ENCODE measurements around the gene CD58. TPM values are rescaled to one million over a fixed set of nuclear protein-coding genes. Genes with fewer than 3 reads are reported as not detected.

The CD58 gene
- total RNA-seq, 1 donor = 13.8 TPM

DNA sequence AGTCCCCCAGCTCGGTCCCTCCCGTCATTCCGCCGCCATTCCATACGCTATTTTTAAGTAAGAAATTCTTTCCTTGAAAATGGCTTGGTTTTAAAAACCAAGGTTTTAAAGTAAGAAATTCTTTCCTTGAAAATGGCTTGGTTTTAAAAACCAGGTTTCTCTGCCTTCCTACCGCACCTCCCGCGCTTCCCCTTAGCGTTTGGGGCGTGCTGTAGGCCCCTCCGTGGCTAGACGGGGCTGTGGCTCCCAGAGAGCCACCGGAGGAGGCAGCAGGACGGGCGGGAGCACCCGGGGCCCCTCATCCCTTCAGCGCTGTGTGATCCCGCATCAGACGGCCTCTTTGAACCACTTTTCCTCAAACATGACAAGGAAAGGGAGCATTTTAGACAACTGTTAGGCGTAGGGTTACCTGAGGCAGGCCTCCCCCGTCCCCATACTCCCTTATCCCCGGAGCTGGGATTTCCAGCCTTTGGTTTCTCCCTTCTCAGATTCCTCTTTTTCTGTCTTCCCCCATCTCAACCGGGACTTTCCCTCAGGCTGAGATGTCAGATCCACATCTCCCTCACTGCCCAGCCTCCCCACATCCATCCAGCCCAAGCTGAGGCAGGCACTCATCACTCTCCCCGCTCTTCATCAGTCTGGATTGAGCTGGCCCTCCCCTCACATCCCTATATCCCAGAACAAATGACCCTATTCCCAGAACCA lies 541 bp upstream of the CD58 start:
- TF ChIP-seq, protein P1, sequence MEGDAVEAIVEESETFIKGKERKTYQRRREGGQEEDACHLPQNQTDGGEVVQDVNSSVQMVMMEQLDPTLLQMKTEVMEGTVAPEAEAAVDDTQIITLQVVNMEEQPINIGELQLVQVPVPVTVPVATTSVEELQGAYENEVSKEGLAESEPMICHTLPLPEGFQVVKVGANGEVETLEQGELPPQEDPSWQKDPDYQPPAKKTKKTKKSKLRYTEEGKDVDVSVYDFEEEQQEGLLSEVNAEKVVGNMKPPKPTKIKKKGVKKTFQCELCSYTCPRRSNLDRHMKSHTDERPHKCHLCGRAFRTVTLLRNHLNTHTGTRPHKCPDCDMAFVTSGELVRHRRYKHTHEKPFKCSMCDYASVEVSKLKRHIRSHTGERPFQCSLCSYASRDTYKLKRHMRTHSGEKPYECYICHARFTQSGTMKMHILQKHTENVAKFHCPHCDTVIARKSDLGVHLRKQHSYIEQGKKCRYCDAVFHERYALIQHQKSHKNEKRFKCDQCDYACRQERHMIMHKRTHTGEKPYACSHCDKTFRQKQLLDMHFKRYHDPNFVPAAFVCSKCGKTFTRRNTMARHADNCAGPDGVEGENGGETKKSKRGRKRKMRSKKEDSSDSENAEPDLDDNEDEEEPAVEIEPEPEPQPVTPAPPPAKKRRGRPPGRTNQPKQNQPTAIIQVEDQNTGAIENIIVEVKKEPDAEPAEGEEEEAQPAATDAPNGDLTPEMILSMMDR (IDR thresholded peaks at IDR 0.05; ENCODE audit: insufficient read depth, low read depth, low read length) = no peak
- DNase-seq (ENCODE audit: low read depth) = no peak
- H3K4me3 ChIP-seq (ENCODE audit: low read depth, low read length) = peak overlapping the region; percentile 67

DNA sequence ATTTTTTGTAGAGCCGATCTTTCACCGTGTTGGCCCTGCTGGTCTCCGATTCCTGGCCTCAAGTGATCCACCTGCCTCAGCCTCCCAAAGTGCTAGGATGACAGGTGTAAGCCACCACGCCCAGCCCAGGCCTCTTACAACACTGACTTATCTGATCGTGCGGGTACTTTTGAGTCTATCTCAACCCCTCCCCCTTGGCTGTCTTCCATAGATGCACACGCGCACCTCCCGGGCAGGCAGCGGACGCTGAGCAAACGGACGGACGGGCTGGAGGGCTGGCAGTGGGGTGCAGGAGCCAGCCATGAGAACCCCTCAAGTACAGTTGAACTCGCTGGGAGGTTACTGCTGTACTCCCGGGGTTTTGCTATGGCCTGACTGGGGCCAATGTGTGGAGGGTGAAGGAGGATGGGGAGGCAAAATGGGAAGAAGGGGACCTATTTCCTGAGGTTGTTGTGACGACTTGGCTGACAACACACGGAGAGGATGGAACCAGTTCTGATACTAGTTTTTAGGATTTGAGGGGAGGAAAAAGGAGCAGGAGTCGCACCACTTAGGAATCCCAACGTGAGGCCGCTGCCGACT lies 959 bp downstream of the CD58 start:
- no peak for DNase-seq (ENCODE audit: low read depth)
- TF ChIP-seq, protein P1 (IDR thresholded peaks at IDR 0.05; ENCODE audit: insufficient read depth, low read depth, low read length) = no peak
- H3K4me3 ChIP-seq (ENCODE audit: low read depth, low read length) = peak overlapping the region; percentile 67

DNA sequence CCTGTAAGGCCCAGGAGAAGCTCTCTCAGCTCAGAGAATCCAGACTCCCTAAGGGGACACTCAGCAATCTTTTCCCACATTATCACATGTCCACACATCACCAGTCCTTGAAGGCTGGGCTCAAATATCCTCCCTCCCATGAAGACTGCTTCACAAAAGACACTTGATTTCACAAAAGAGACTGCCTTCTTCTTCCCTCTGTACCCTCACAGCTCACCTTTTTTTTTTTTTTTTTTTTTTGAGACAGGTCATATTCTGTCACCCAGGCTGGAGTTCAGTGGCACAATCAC lies 1.5 kb downstream of the CD58 start:
- TF ChIP-seq, protein P1 (IDR thresholded peaks at IDR 0.05; ENCODE audit: insufficient read depth, low read depth, low read length) = no peak
- no peak for DNase-seq (ENCODE audit: low read depth)
- H3K4me3 ChIP-seq (ENCODE audit: low read depth, low read length) = no peak overlapping the region

DNA sequence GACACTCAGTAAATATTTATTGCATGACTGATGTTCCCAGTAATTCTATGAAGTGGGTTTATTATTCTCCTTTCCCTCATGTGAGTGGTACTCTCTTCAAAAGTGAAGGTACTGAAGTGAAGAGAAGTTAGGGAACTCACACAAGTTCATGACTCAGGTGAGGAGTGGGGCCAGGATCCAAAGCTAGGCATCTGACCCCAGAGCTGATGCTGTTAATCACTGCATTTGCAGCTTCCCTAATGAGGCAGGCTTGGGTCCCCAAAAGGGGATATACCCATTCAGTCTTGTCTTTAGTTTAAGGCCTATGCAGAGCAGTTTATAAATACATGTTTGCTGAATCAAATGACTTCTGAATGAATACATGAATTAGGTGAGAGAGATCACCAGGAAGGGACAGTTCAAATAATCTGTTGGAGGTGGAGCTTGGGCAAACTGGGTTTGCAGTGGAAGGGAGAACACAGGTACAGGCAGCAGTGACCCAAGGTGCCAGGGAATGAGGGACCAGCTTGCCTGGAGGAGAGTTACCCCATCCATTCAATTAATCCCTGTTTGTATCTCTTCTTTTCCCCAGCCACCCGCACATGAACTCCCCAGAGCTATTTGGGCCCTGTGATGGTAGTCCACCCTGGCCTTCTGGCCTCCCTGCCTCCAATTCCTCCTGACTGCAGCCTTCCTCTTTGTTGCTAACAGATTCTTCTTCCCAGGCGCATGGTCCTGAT lies 2.0 kb downstream of the CD58 start:
- no peak for DNase-seq (ENCODE audit: low read depth)
- TF ChIP-seq, protein P1 (IDR thresholded peaks at IDR 0.05; ENCODE audit: insufficient read depth, low read depth, low read length) = no peak
- H3K4me3 ChIP-seq (ENCODE audit: low read depth, low read length) = no peak overlapping the region

DNA sequence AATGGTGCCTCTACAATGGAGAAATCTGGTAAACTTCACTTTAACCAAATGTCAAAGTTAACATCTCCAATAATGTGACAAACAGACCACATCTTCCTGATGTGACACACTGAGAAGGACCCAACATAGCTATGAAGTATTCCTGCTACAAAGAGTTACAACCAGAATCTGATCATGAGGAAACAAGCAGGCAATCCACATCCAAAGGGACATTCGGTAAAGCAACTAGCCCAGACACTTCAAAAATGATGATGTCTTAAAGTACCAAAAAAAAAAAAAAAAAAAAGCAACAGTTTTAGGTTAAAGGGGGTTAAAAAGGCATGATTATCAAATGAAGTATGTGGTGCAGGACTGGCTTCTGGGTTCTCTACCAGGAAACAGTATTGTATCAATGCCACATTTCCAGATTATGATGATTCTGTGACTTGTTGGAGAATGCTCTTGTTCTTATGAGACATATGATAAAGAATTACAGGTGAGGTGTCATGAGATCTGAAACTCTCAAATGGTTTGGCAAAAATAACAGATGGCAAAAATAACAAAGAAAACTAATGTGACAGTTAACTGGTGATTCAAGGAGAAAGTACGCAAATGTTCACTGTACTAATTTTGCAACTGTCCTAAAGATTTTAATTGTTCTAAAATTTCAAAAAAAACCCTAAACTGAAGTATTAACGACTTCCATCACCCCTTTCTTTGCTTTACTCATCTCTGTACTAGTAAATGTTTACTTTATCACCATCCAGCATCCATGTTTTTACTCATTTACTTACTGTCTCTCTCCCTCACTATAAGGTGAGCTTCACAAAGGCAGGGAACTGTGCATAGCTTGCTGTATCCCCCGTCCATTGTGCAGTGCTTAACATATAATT lies 2.8 kb downstream of the CD58 start:
- DNase-seq (ENCODE audit: low read depth) = no peak
- H3K4me3 ChIP-seq (ENCODE audit: low read depth, low read length) = no peak overlapping the region
- TF ChIP-seq, protein P1 (IDR thresholded peaks at IDR 0.05; ENCODE audit: insufficient read depth, low read depth, low read length) = no peak

DNA sequence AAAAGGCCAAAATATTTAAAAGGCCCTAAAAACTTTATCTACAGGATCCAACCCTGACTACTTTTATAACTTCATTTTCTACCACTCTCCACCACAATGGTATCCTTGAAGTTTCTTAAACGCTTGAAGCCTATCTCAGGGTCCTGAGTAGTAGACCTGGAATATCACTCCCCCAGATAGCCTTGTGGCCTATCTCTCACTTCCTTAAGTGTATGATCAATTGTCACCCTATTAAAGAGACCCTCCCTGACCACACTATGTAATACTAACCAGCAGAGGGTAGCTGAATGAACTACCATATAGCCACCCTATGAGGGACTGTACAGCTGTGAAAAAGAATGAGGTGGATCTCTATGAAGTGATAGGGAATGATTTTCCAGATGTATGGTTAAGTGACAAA lies 5.6 kb downstream of the CD58 start:
- H3K4me3 ChIP-seq (ENCODE audit: low read depth, low read length) = no peak overlapping the region
- no peak for DNase-seq (ENCODE audit: low read depth)
- TF ChIP-seq, protein P1 (IDR thresholded peaks at IDR 0.05; ENCODE audit: insufficient read depth, low read depth, low read length) = no peak
